Upper lobe of right lung (tissue), 1 donor: ENCODE results near the gene KLHL41. TPM values are rescaled to one million over a fixed set of nuclear protein-coding genes. Genes with fewer than 3 reads are reported as not detected.
"Not testable (repeated sequence)": the region's sequence is repeated elsewhere in the genome, so short reads cannot be mapped to it uniquely, and the experiment has no call there.

Experiments used
- ATAC-seq: fragments of 200-7000 bp; cut with Tn5 transposase; one replicate; pipeline ENCODE4 v1.9.1; 2020; ENCODE audit warnings: mild to moderate bottlenecking, moderate library complexity
- DNase-seq: peaks from one replicate; pipeline ENCODE4 v3.0.0-alpha.2; 2020
- H3K27ac ChIP-seq: fragments of 200-600 bp; one replicate; pipeline ENCODE4 v1.8.0; 2022
- H3K27me3 ChIP-seq: fragments of 200-600 bp; one replicate; pipeline ENCODE4 v1.8.0; 2022; ENCODE audit warnings: mild to moderate bottlenecking
- H3K36me3 ChIP-seq: fragments of 200-600 bp; one replicate; pipeline ENCODE4 v1.8.0; 2022
- H3K4me1 ChIP-seq: fragments of 200-600 bp; one replicate; pipeline ENCODE4 v1.8.0; 2022
- H3K4me3 ChIP-seq: fragments of 200-600 bp; one replicate; pipeline ENCODE4 v1.8.0; 2022; ENCODE audit warnings: mild to moderate bottlenecking
- H3K9me3 ChIP-seq: fragments of 200-600 bp; one replicate; pipeline ENCODE4 v1.8.0; 2022
- CTCF ChIP-seq: fragments of 200-600 bp; IDR thresholded peaks from one replicate; pipeline ENCODE4 v1.8.0; 2022; ENCODE audit warnings: antibody characterized with exemption
- intact Hi-C: fragments of 100-400 bp; cut with DNase I; formaldehyde crosslinking; loops from one replicate; pipeline ENCODE4 v1.11.0; 2022
- total RNA-seq: library from RNA; stranded (reverse); fragmentation: NEBNext Ultra II Directional; extraction: Animal tissue kit (Norgen Biotek cat#: 25700); gene quantifications from one replicate; pipeline ENCODE4 v1.2.1, GENCODE V29; 2021
- donor health status: DM: no; HTN: yes; CAD: no; lungs with severe emphysema.

The KLHL41 gene
- total RNA-seq, 1 donor from 2014 or later = 0.61 TPM

- Histone ChIP-seq H3K4me1 (no peaks in the 10 kb centered on the region), H3K27ac (no peak overlapping the region), H3K9me3 (no peaks in the 10 kb centered on the region), H3K4me3 (no peak overlapping the region), H3K36me3 (peaks cover 25% of the 10 kb centered on the region), H3K27me3 (no peaks in the 10 kb centered on the region)
- ATAC-seq (no peak), DNase-seq (no peak)
- TF ChIP-seq CTCF = no peak
- intact Hi-C loops = no loop called here
Observed at GRCh38 chr2:169540146-169540545, 30.6 kb downstream of the KLHL41 start.

- Histone ChIP-seq H3K27me3 (no peaks in the 10 kb centered on the region), H3K27ac (no peak overlapping the region), H3K36me3 (peaks cover 36% of the 10 kb centered on the region), H3K4me1 (no peaks in the 10 kb centered on the region), H3K4me3 (no peak overlapping the region), H3K9me3 (no peaks in the 10 kb centered on the region)
- intact Hi-C loops = no loop called here
- DNase-seq (no peak), ATAC-seq (no peak)
- no peak for TF ChIP-seq CTCF
Observed at GRCh38 chr2:169542433-169542832, 32.9 kb downstream of the KLHL41 start.

GRCh38 chr2:169546756-169547155 lies 37.3 kb downstream of the KLHL41 start:
- Histone ChIP-seq H3K9me3 (no peaks in the 10 kb centered on the region), H3K27ac (no peak overlapping the region), H3K27me3 (no peaks in the 10 kb centered on the region), H3K4me3 (no peak overlapping the region), H3K36me3 (peaks cover 36% of the 10 kb centered on the region), H3K4me1 (no peaks in the 10 kb centered on the region)
- DNase-seq (no peak), ATAC-seq (no peak)
- no peak for TF ChIP-seq CTCF
- intact Hi-C loops = no loop called here

GRCh38 chr2:169561364-169561763 lies 51.9 kb downstream of the KLHL41 start:
- no peaks in the 10 kb centered on the region for H3K27me3 ChIP-seq
- no peak for TF ChIP-seq CTCF
- H3K36me3 ChIP-seq = peaks cover 36% of the 10 kb centered on the region
- H3K27ac ChIP-seq = no peak overlapping the region
- intact Hi-C loops = no loop called here
- ATAC-seq (no peak), DNase-seq (no peak)
- H3K9me3 ChIP-seq = no peaks in the 10 kb centered on the region
- no peaks in the 10 kb centered on the region for H3K4me1 ChIP-seq
- H3K4me3 ChIP-seq = no peak overlapping the region

- H3K36me3 ChIP-seq = peaks cover 30% of the 10 kb centered on the region
- H3K4me3 ChIP-seq, H3K27ac ChIP-seq, H3K4me1 ChIP-seq, ATAC-seq, DNase-seq, intact Hi-C loops, H3K27me3 ChIP-seq, H3K9me3 ChIP-seq: not testable (repeated sequence)
Observed at GRCh38 chr2:169562084-169562483, 52.6 kb downstream of the KLHL41 start.

- Histone ChIP-seq H3K4me3 (no peak overlapping the region), H3K27me3 (no peaks in the 10 kb centered on the region), H3K27ac (no peak overlapping the region), H3K4me1 (no peaks in the 10 kb centered on the region), H3K9me3 (no peaks in the 10 kb centered on the region), H3K36me3 (peaks cover 30% of the 10 kb centered on the region)
- ATAC-seq (no peak), DNase-seq (no peak)
- intact Hi-C loops = no loop called here
- no peak for TF ChIP-seq CTCF
Observed at GRCh38 chr2:169562519-169562918, 53.0 kb downstream of the KLHL41 start.
